RCC 7860 (cell line): ENCODE results near the gene SUB1.

Source experiments
- DNase-seq: peaks from one replicate; pipeline ENCODE4 v3.0.0-alpha.2; 2015; ENCODE audit warnings: low spot score
- FAIRE-seq: peaks from 2 replicates; lab custom pipeline; 2012; peaks lifted over from hg19 to GRCh38; lab: Jason Lieb, UNC

The SUB1 gene

GRCh38 chr5:32598260-32598937, 13.0 kb downstream of the SUB1 start:
- FAIRE-seq = no peak
- DNase-seq = no peak

- no peak for FAIRE-seq
Measured at GRCh38 chr5:32598997-32599549, 13.7 kb downstream of the SUB1 start.

GRCh38 chr5:32600054-32600622, 14.8 kb downstream of the SUB1 start:
- FAIRE-seq = peak; percentile 92

More at GRCh38 chr5:32598997-32599549, 13.7 kb downstream of the SUB1 start:
- no peak for DNase-seq

GRCh38 chr5:32601623-32602295, 16.4 kb downstream of the SUB1 start:
- no peak for FAIRE-seq
- no peak for DNase-seq

More at GRCh38 chr5:32600054-32600622, 14.8 kb downstream of the SUB1 start:
- DNase-seq = peak; percentile 61

- FAIRE-seq = no peak
Measured at GRCh38 chr5:32602906-32603305, 17.5 kb downstream of the SUB1 start.

GRCh38 chr5:32604800-32605765, 19.7 kb downstream of the SUB1 start:
- no peak for FAIRE-seq
- DNase-seq = no peak

More at GRCh38 chr5:32602906-32603305, 17.5 kb downstream of the SUB1 start:
- DNase-seq = no peak

GRCh38 chr5:32605766-32606152, 20.4 kb downstream of the SUB1 start:
- DNase-seq = no peak
- no peak for FAIRE-seq

GRCh38 chr5:32612134-32612888, 27.0 kb downstream of the SUB1 start:
- DNase-seq (peak; percentile 73), FAIRE-seq (no peak)

- peak; percentile 68 for DNase-seq
- FAIRE-seq = peak; percentile 89
Measured at GRCh38 chr5:32613050-32613672, 27.8 kb downstream of the SUB1 start.

GRCh38 chr5:32615236-32615635, 29.9 kb downstream of the SUB1 start:
- no peak for DNase-seq

GRCh38 chr5:32618962-32619361, 33.6 kb downstream of the SUB1 start:
- FAIRE-seq (no peak), DNase-seq (no peak)

More at GRCh38 chr5:32615236-32615635, 29.9 kb downstream of the SUB1 start:
- no peak for FAIRE-seq

GRCh38 chr5:32621256-32621655, 35.9 kb downstream of the SUB1 start:
- no peak for DNase-seq
- no peak for FAIRE-seq

GRCh38 chr5:32625106-32625505, 39.7 kb downstream of the SUB1 start:
- no peak for DNase-seq
- no peak for FAIRE-seq

- DNase-seq (no peak), FAIRE-seq (no peak)
Measured at GRCh38 chr5:32625547-32625946, 40.2 kb downstream of the SUB1 start.

- no peak for DNase-seq
Measured at GRCh38 chr5:32627219-32627870, 42.0 kb downstream of the SUB1 start.

GRCh38 chr5:32628049-32628844, 42.9 kb downstream of the SUB1 start:
- DNase-seq (peak; percentile 27), FAIRE-seq (no peak)

More at GRCh38 chr5:32627219-32627870, 42.0 kb downstream of the SUB1 start:
- FAIRE-seq = no peak

- DNase-seq (no peak), FAIRE-seq (no peak)
Measured at GRCh38 chr5:32630867-32631491, 45.6 kb downstream of the SUB1 start.
